Uterus (tissue), 4 donors: ENCODE measurements around the gene POMT1. TPM values are rescaled to one million over a fixed set of nuclear protein-coding genes. Genes with fewer than 3 reads are reported as not detected.
"Not testable (repeated sequence)": the region's sequence is repeated elsewhere in the genome, so short reads cannot be mapped to it uniquely, and the experiment has no call there.

Experiments
- DNase-seq, 2 donors: peaks; one replicate each; pipeline ENCODE4 v3.0.0-alpha.2; 2019 to 2020
- H3K27ac ChIP-seq, 2 donors: fragments of 200-600 bp; sonication (generic); 1 replicate in 1 of 2; 2 replicates in 1 of 2; pipeline ENCODE4 v1.5.1; 2016 to 2018
- H3K27me3 ChIP-seq, 2 donors: fragments of 200-600 bp; sonication (generic); one replicate each; pipeline ENCODE4 v1.5.1; 2018 to 2019; ENCODE audit warnings: control low read depth in 1 of 2
- H3K36me3 ChIP-seq, 2 donors: fragments of 200-600 bp; sonication (generic); one replicate each; pipeline ENCODE4 v1.5.1; 2019; ENCODE audit warnings: control low read depth in 1 of 2
- H3K4me1 ChIP-seq, 2 donors: fragments of 200-600 bp; sonication (generic); one replicate each; pipeline ENCODE4 v1.5.1; 2018 to 2019; ENCODE audit warnings: control low read depth in 1 of 2
- H3K4me3 ChIP-seq, 2 donors: fragments of 200-600 bp; sonication (generic); 1 replicate in 1 of 2; 2 replicates in 1 of 2; pipeline ENCODE4 v1.5.1; 2018 to 2019; ENCODE audit warnings: mild to moderate bottlenecking in 1 of 2
- H3K9me3 ChIP-seq, 2 donors: fragments of 200-600 bp; sonication (generic); one replicate each; pipeline ENCODE4 v1.5.1; 2019; ENCODE audit warnings: control low read depth in 1 of 2
- POLR2A ChIP-seq, 2 donors: fragments of 450-650 bp; IDR thresholded peaks; one replicate each; pipeline ENCODE4 v1.6.1; 2016; ENCODE audit warnings: antibody characterized with exemption in 2 of 2, mild to moderate bottlenecking in 1 of 2, moderate library complexity in 1 of 2
- intact Hi-C: fragments of 100-400 bp; cut with DNase I; formaldehyde crosslinking; loops from one replicate; pipeline ENCODE4 v1.15.1; 2023; ENCODE audit warnings: low total_unique reads
- total RNA-seq, 4 donors: library from RNA; depleted of rRNA in 3 of 4; stranded (reverse); fragments of >200 nt in 3 of 4; gene quantifications; one replicate each; pipeline versions ENCODE4 v1.1.0 to v1.2.4, GENCODE V29; 2014 to 2023
- TF ChIP-seq, protein P1 (sequence below), 4 experiments: fragments of 200-600 bp in 2 of 4; fragments of 450-650 bp in 2 of 4; sonication (generic) in 2 of 4; IDR thresholded peaks; one replicate each; pipeline ENCODE4 v1.5.1; 2016 to 2019; ENCODE audit warnings: antibody characterized with exemption in 4 of 4, mild to moderate bottlenecking in 2 of 4, moderate library complexity in 1 of 4
- donor health status: DM: yes; HTN: yes; CAD: no.

Gene POMT1, protein sequence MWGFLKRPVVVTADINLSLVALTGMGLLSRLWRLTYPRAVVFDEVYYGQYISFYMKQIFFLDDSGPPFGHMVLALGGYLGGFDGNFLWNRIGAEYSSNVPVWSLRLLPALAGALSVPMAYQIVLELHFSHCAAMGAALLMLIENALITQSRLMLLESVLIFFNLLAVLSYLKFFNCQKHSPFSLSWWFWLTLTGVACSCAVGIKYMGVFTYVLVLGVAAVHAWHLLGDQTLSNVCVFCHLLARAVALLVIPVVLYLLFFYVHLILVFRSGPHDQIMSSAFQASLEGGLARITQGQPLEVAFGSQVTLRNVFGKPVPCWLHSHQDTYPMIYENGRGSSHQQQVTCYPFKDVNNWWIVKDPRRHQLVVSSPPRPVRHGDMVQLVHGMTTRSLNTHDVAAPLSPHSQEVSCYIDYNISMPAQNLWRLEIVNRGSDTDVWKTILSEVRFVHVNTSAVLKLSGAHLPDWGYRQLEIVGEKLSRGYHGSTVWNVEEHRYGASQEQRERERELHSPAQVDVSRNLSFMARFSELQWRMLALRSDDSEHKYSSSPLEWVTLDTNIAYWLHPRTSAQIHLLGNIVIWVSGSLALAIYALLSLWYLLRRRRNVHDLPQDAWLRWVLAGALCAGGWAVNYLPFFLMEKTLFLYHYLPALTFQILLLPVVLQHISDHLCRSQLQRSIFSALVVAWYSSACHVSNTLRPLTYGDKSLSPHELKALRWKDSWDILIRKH
- total RNA-seq, result 10 to 100 TPM in 2 of 4 donors, 1 to 10 TPM in 1, under 1 TPM in 1; 0.29 to 40.2 (median 18.5) TPM

DNA sequence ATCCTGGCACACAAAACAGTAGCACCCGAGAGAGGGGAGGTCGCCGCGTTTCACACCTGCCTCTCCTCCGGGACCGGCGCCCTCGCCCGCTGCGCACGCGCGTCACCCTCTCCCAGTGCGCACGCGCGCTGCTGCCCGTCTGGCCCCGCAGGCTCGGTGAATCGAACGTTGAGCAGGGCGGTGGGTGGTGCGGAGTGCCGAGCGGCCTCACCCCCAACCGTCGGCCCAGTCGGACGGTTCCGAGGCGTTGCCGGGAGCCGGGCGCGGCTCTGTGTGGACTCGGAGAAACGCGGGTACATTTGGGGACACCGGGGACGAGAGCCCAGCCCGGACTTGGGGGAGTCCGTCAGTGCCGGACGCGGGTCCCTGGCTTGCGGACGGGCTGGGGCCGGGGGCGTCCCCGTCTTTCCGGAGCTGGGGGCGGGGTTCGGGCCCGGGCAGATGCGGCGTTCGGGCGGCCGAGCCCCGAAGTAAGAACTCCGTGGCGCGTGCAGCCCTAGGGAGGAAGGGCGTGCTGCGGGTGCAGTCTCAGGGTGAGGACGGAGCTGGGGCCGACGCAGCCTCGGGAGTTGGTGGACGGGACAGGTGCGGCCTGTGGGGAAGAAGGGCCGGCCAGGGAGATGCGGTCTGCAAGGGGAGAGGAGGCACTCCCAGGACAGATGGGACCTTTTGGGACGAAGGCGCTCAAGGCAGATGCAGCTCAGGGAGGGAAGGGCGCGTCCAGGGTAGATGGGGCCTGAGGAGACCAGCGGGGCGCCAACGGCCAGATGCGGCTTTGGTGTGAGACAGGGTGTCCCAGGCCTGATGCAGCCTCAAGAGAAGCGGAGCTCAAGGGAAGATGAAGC, at the start of gene POMT1:
Gene POMT1, plus strand, starts transcription at position 138 of the 845 bp plus-strand sequence. CDS start 1,301 bp downstream, outside the sequence.
- Histone ChIP-seq H3K27ac (peak within 1 kb of the TSS; percentile 62 to 69), H3K9me3 (no peaks in the 10 kb centered on the region), H3K27me3 (no peaks in the 10 kb centered on the region), H3K4me3 (peak within 1 kb of the TSS; percentile 82 to 84), H3K36me3 (no peaks in the 10 kb centered on the region), H3K4me1 (no peaks in the 10 kb centered on the region)
- peak; percentile 81 to 87 for DNase-seq
- TF ChIP-seq POLR2A (IDR thresholded peaks at IDR 0.05), result peak in 1 of 2 donors; percentile 51
- TF ChIP-seq, protein P1, sequence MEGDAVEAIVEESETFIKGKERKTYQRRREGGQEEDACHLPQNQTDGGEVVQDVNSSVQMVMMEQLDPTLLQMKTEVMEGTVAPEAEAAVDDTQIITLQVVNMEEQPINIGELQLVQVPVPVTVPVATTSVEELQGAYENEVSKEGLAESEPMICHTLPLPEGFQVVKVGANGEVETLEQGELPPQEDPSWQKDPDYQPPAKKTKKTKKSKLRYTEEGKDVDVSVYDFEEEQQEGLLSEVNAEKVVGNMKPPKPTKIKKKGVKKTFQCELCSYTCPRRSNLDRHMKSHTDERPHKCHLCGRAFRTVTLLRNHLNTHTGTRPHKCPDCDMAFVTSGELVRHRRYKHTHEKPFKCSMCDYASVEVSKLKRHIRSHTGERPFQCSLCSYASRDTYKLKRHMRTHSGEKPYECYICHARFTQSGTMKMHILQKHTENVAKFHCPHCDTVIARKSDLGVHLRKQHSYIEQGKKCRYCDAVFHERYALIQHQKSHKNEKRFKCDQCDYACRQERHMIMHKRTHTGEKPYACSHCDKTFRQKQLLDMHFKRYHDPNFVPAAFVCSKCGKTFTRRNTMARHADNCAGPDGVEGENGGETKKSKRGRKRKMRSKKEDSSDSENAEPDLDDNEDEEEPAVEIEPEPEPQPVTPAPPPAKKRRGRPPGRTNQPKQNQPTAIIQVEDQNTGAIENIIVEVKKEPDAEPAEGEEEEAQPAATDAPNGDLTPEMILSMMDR (IDR thresholded peaks at IDR 0.05), result peak in 1 of 4 experiments; percentile 26
- intact Hi-C loops, result no loop called here

DNA sequence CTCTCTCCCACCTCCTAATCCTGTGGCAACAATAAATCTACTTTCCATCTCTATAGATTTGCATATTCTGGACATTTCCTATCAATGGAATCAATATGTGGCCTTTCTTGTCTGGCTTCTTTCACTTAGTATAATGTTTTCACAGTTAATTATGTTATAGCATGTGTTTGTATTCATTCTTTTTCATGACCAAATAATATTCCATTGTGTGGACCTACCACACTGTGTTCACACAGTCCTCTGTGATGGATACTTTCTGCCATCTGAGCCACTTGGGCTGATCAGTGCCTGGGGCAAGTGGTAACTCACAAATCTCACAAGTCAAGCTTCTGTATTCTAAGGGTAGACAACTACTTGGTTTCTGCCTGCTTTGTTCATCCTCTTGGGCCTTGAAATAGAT, 48.7 kb upstream of the POMT1 start:
- no peaks in the 10 kb centered on the region for H3K36me3 ChIP-seq
- TF ChIP-seq, protein P1 (IDR thresholded peaks at IDR 0.05), result no peak
- TF ChIP-seq POLR2A (IDR thresholded peaks at IDR 0.05), result no peak
- H3K27me3 ChIP-seq, result no peaks in the 10 kb centered on the region
- H3K27ac ChIP-seq, result no peak overlapping the region
- H3K9me3 ChIP-seq, result no peaks in the 10 kb centered on the region
- intact Hi-C loops, result no loop called here
- no peak for DNase-seq
- H3K4me3 ChIP-seq, result no peak overlapping the region
- no peaks in the 10 kb centered on the region for H3K4me1 ChIP-seq

- H3K4me1 ChIP-seq, H3K27ac ChIP-seq, H3K4me3 ChIP-seq, DNase-seq, H3K9me3 ChIP-seq, H3K27me3 ChIP-seq, intact Hi-C loops, H3K36me3 ChIP-seq: not testable (repeated sequence)
These were observed 47.1 kb upstream of the POMT1 start for GRCh38 chr9:131455655-131456054.

DNA sequence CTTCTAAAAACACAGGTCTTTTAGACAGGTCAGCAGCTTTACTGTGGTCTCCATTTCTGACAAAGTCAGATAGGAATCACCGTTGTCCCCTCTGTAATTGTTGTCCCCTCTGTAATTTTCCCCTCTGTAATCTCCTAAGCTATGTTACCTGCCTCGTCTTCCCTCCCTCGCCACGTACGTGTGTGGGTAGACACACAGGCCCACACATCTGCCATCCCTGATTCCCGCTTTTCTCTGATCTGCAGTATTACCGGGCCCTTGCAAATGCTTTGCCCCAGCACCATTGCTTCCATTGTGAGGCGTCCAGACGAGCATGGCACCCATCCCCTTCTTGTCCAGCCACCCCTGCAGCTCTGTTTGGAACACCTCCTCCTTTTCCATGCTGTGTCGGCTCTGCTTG, 45.0 kb upstream of the POMT1 start:
- Histone ChIP-seq H3K27me3 (no peaks in the 10 kb centered on the region), H3K4me1 (no peaks in the 10 kb centered on the region), H3K27ac (no peak overlapping the region), H3K4me3 (no peak overlapping the region), H3K9me3 (no peaks in the 10 kb centered on the region), H3K36me3 (no peaks in the 10 kb centered on the region)
- intact Hi-C loops, result no loop called here
- DNase-seq, result peak in 1 of 2 donors; percentile 6
- TF ChIP-seq, protein P1 (IDR thresholded peaks at IDR 0.05), result no peak
- TF ChIP-seq POLR2A (IDR thresholded peaks at IDR 0.05), result no peak

GRCh38 chr9:131459056-131459455, 43.7 kb upstream of the POMT1 start:
- no peaks in the 10 kb centered on the region for H3K36me3 ChIP-seq

More at GRCh38 chr9:131459056-131459455, 43.7 kb upstream of the POMT1 start:
- H3K4me1 ChIP-seq, result no peaks in the 10 kb centered on the region
- H3K27ac ChIP-seq, result no peak overlapping the region
- no peaks in the 10 kb centered on the region for H3K27me3 ChIP-seq
- H3K9me3 ChIP-seq, result no peaks in the 10 kb centered on the region
- no peak overlapping the region for H3K4me3 ChIP-seq
- DNase-seq, result peak in 1 of 2 donors; percentile 10
- TF ChIP-seq, protein P1 (IDR thresholded peaks at IDR 0.05), result no peak
- no peak for TF ChIP-seq POLR2A (IDR thresholded peaks at IDR 0.05)
- intact Hi-C loops, result no loop called here
